Suprapubic skin (tissue), 4 donors: ENCODE results near the gene KRT34. TPM values are rescaled to one million over a fixed set of nuclear protein-coding genes. Genes with fewer than 3 reads are reported as not detected.
"Not testable (repeated sequence)": the region's sequence is repeated elsewhere in the genome, so short reads cannot be mapped to it uniquely, and the experiment has no call there.

Source experiments
- DNase-seq, 2 donors: peaks; one replicate each; pipeline ENCODE4 v3.0.0-alpha.2; 2019; ENCODE audit warnings: low spot score in 2 of 2
- H3K27ac ChIP-seq: fragments of 200-600 bp; sonication (generic); one replicate; pipeline ENCODE4 v1.5.1; 2019
- H3K27me3 ChIP-seq: fragments of 200-600 bp; sonication (generic); one replicate; pipeline ENCODE4 v1.5.1; 2019
- H3K36me3 ChIP-seq: fragments of 200-600 bp; sonication (generic); one replicate; pipeline ENCODE4 v1.5.1; 2019
- H3K4me1 ChIP-seq: fragments of 200-600 bp; sonication (generic); one replicate; pipeline ENCODE4 v1.5.1; 2019
- H3K4me3 ChIP-seq: fragments of 200-600 bp; sonication (generic); one replicate; pipeline ENCODE4 v1.5.1; 2019; ENCODE audit warnings: mild to moderate bottlenecking
- H3K9me3 ChIP-seq: fragments of 200-600 bp; sonication (generic); one replicate; pipeline ENCODE4 v1.5.1; 2019
- CTCF ChIP-seq, 2 donors: fragments of 200-600 bp in 1 of 2; fragments of 450-650 bp in 1 of 2; sonication (generic) in 1 of 2; IDR thresholded peaks; one replicate each; pipeline ENCODE4 v1.5.1; 2016 to 2019; ENCODE audit warnings: antibody characterized with exemption in 2 of 2, mild to moderate bottlenecking in 1 of 2, moderate library complexity in 1 of 2
- EP300 ChIP-seq: sonication (generic); formaldehyde crosslinking; IDR thresholded peaks from one replicate; pipeline ENCODE4 v1.6.1; 2017; ENCODE audit warnings: antibody characterized with exemption
- POLR2A ChIP-seq, 2 donors: fragments of 450-650 bp; IDR thresholded peaks; one replicate each; pipeline ENCODE4 v1.6.1; 2017; ENCODE audit warnings: antibody characterized with exemption in 2 of 2, mild to moderate bottlenecking in 2 of 2, moderate library complexity in 2 of 2
- POLR2AphosphoS5 ChIP-seq, 3 donors: sonication (generic); formaldehyde crosslinking; IDR thresholded peaks; one replicate each; pipeline ENCODE4 v1.6.1; 2017; ENCODE audit warnings: antibody characterized with exemption in 3 of 3
- WGBS: methylation state at CpG from one replicate; pipeline ENCODE4 v1.1.5; 2018; 5-methylcytosine and 5-hydroxymethylcytosine counted together
- total RNA-seq, 4 donors: library from RNA; depleted of rRNA; stranded (reverse); fragments of >200 nt; gene quantifications; one replicate each; pipeline ENCODE4 v1.1.0, GENCODE V29; 2016

The KRT34 gene
- total RNA-seq, 4 donors from 2014 or later: 0.56 to 117 (median 22.2) TPM

GRCh38 chr17:41351177-41351576 is 30.9 kb downstream of the KRT34 start:
- DNase-seq: no peak
- no peak overlapping the region for H3K27ac ChIP-seq
- no peak overlapping the region for H3K4me3 ChIP-seq
- peaks cover 17% of the 10 kb centered on the region for H3K4me1 ChIP-seq
- H3K36me3 ChIP-seq: no peaks in the 10 kb centered on the region
- TF ChIP-seq POLR2AphosphoS5 (IDR thresholded peaks at IDR 0.05): no peak
- no peak for TF ChIP-seq CTCF (IDR thresholded peaks at IDR 0.05)
- no peak for TF ChIP-seq POLR2A (IDR thresholded peaks at IDR 0.05)
- no peak for TF ChIP-seq EP300
- H3K27me3 ChIP-seq: peaks cover 3% of the 10 kb centered on the region
- 72% methylated on average over 2 of the region's 2 CpGs for WGBS
- no peaks in the 10 kb centered on the region for H3K9me3 ChIP-seq

GRCh38 chr17:41350381-41350878 is 31.7 kb downstream of the KRT34 start, which contains the start of gene KRT33A:
Gene KRT33A, minus strand, starts transcription at chr17:41350828. Its CDS starts 61 bp downstream, at chr17:41350767.
- H3K36me3 ChIP-seq, H3K9me3 ChIP-seq, H3K27ac ChIP-seq, DNase-seq, H3K27me3 ChIP-seq, H3K4me3 ChIP-seq: not testable (repeated sequence)
- WGBS: 93% methylated on average over 16 of the region's 16 CpGs
- H3K4me1 ChIP-seq: peaks cover 17% of the 10 kb centered on the region

- whole genome bisulfite sequencing: 62% methylated on average over 7 of the region's 7 CpGs
- Histone ChIP-seq H3K27ac (no peak overlapping the region), H3K27me3 (peaks cover 3% of the 10 kb centered on the region), H3K9me3 (no peaks in the 10 kb centered on the region), H3K4me1 (peaks cover 17% of the 10 kb centered on the region), H3K36me3 (no peaks in the 10 kb centered on the region), H3K4me3 (no peak overlapping the region)
- TF ChIP-seq EP300: no peak
- no peak for TF ChIP-seq POLR2A (IDR thresholded peaks at IDR 0.05)
- DNase-seq: no peak
Observed at GRCh38 chr17:41347869-41348760, 34.0 kb downstream of the KRT34 start.

- not testable (repeated sequence) for H3K27ac ChIP-seq, H3K9me3 ChIP-seq, H3K27me3 ChIP-seq, H3K36me3 ChIP-seq, DNase-seq, H3K4me3 ChIP-seq
- peaks cover 20% of the 10 kb centered on the region for H3K4me1 ChIP-seq
- 80% methylated on average over 9 of the region's 16 CpGs for WGBS
Observed at GRCh38 chr17:41346421-41346820, 35.7 kb downstream of the KRT34 start.

GRCh38 chr17:41345992-41346391 is 36.1 kb downstream of the KRT34 start:
- no peaks in the 10 kb centered on the region for H3K27me3 ChIP-seq
- no peak overlapping the region for H3K27ac ChIP-seq
- DNase-seq: no peak
- TF ChIP-seq CTCF (IDR thresholded peaks at IDR 0.05): no peak
- no peak for TF ChIP-seq POLR2AphosphoS5 (IDR thresholded peaks at IDR 0.05)
- no peak for TF ChIP-seq EP300
- no peak for TF ChIP-seq POLR2A (IDR thresholded peaks at IDR 0.05)
- H3K36me3 ChIP-seq: no peaks in the 10 kb centered on the region
- 76% methylated on average over 3 of the region's 3 CpGs for WGBS
- no peaks in the 10 kb centered on the region for H3K9me3 ChIP-seq
- peaks cover 20% of the 10 kb centered on the region for H3K4me1 ChIP-seq
- no peak overlapping the region for H3K4me3 ChIP-seq

- H3K36me3 ChIP-seq: no peaks in the 10 kb centered on the region
- no peak overlapping the region for H3K4me3 ChIP-seq
- WGBS: 80% methylated on average over 3 of the region's 3 CpGs
- H3K27me3 ChIP-seq: no peaks in the 10 kb centered on the region
- TF ChIP-seq POLR2AphosphoS5 (IDR thresholded peaks at IDR 0.05) (no peak), CTCF (IDR thresholded peaks at IDR 0.05) (no peak), POLR2A (IDR thresholded peaks at IDR 0.05) (no peak), EP300 (no peak)
- H3K9me3 ChIP-seq: no peaks in the 10 kb centered on the region
- peaks cover 32% of the 10 kb centered on the region for H3K4me1 ChIP-seq
- no peak overlapping the region for H3K27ac ChIP-seq
- no peak for DNase-seq
Observed at GRCh38 chr17:41343029-41343428, 39.1 kb downstream of the KRT34 start.
